ENCODE measurements around the gene KCNK3.

Gene KCNK3

DNA sequence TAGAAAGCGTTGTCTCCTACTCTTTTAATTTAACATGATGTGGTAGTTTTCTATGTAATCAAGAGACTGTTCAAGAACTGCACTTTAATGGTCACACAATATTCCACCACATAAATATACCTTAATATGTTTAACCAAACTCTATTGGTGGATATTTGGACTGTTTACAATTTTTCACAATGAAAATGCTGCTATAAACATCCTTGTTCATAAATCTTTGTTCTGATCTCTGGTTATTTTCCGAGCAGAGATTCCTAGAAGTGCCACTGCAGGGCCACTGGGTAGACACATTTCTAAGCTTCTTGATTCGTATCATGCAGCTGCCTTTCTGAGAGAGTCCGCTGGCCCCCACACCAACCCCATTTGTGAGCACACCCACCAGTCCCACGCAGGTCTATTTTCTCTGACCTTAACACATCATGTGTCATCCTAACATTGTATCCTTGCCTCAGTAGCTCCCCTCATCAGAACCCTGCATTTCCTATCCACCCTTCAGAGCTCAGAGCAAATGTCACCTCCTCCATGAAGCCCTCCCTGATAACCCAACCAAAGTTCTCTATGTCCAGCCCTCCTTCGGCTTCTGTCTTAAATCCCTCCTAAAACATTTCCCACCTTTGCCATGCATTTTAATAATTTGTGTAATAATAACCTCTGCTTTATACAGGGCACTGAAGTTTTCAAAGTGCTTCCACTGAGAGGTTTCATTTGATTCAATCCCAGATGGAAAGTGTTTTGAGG is 26.6 kb downstream of the KCNK3 start:
- no peak overlapping the region for H3K27ac Mint-ChIP-seq
- H3K4me1 Mint-ChIP-seq: no peaks in the 10 kb centered on the region
- H3K36me3 Mint-ChIP-seq: no peaks in the 10 kb centered on the region
- no peak for ATAC-seq (ENCODE audit: low read depth)
- peaks cover 6% of the 10 kb centered on the region for H3K27me3 Mint-ChIP-seq
- H3K4me3 Mint-ChIP-seq: no peak overlapping the region
- no peak for DNase-seq (ENCODE audit: low spot score in 2 of 2)
- no peaks in the 10 kb centered on the region for H3K9me3 Mint-ChIP-seq

DNA sequence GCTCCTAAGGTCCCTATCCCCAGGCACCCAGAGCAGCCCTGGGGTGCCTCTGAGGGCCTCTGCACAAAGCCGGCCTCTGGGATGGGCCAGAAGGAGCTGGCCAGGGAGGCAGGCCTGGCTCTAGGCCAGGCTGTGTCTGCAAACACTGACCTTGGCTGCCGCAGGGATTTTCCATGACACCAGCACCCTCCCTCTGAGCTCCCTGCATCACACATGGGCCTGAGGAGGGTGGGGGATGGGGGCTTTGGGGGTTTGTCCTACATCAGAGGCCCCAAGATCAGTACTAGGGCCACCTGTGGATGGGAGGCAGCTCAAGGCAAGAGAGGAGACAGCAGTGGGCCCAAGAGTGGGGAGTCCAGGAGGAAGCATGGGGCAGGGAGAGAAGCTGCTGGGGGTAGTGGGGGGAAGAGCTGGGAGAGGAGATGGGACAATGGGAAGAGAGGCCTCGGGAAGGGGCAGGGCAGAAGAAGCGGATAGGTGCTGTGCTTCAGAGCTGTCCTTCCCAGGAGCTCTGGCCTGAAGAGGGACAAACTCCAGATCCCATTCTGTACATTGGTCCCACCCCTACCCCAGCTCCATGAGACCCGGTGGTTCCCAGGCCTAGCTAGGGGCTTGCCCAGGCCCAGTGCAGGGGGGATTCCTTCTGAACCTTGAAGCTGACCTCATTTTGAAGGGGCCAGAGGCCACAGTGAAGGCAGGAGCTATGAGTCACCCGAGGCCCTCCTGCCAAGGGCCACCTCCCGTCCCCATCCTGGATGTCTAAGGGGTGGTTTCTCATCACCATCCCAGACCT is 28.0 kb downstream of the KCNK3 start:
- no peak overlapping the region for H3K27ac Mint-ChIP-seq
- peaks cover 8% of the 10 kb centered on the region for H3K27me3 Mint-ChIP-seq
- no peak for DNase-seq (ENCODE audit: low spot score in 2 of 2)
- no peak for ATAC-seq (ENCODE audit: low read depth)
- no peak overlapping the region for H3K4me3 Mint-ChIP-seq
- no peaks in the 10 kb centered on the region for H3K9me3 Mint-ChIP-seq
- H3K36me3 Mint-ChIP-seq: no peaks in the 10 kb centered on the region
- no peaks in the 10 kb centered on the region for H3K4me1 Mint-ChIP-seq

DNA sequence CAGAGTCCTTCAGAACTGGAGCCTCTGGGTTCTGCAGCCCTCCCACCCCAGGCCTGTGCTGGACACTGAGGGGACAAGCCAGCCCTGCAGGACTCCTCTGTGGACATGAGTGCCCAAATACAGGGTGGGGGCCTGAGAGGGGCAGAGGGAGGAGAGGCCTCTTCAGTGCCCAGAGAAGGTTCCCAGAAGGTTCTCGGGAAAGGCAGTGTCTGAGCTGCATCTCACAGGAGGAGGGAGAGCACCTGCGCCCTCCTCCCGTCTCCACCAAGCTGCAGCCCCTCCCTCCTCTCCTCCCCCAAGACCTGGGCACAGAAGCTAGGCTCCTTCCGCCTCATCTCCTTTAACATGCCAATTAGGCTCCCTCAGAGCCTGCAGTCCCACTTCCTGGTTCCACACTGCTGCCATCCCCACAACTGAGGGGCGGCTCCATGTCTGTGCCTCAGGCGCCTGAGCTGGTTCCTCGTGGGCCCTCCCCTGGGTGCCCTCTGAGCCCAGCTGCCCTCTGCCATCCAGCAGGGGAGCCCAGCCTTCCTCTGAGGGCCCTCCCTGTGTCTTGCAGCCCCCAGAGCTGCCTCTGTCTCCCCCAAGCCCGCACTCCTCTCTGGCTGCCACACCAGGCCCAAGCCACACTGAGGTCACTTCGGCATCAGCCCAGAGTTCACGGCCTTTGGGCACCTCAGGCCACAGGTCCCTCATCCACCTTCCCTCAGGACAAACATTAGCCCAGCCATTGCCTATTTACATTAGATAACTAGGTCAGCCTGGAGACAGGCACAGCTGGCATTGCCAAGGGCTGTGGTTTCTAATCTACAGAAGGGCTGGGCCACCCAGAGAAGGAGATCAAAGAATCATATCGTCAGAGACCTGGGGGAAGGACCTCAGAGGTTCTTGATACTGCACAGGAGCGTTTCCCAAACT is 28.9 kb downstream of the KCNK3 start:
- Mint-ChIP-seq H3K4me1 (no peaks in the 10 kb centered on the region), H3K27ac (no peak overlapping the region)

DNA sequence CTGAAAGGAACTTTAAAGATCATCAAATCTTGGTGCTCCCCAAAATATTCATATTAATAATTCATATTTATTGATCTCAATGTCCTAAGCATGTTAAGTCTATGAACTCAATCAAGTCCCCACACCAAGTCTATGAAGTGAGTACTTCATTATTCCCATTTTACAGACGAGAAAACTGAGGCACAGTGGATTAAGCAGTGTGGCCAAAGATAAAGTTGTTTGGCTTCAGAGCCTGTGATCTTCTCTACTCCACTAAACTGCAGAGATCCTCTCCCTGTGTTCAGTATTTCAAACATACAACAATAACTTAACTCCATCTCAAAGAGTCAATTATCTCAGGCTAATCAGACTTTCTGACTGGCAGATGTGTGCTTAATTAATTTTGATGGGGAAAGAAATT is 29.8 kb downstream of the KCNK3 start:
- Mint-ChIP-seq H3K4me1 (no peaks in the 10 kb centered on the region), H3K4me3 (no peak overlapping the region), H3K27me3 (peaks cover 16% of the 10 kb centered on the region), H3K36me3 (no peaks in the 10 kb centered on the region), H3K9me3 (no peaks in the 10 kb centered on the region), H3K27ac (no peak overlapping the region)
- ATAC-seq (ENCODE audit: low read depth) (no peak), DNase-seq (ENCODE audit: low spot score in 2 of 2) (no peak)

More for the DNA sequence above, 28.9 kb downstream of the KCNK3 start:
- H3K4me3 Mint-ChIP-seq: no peak overlapping the region
- no peaks in the 10 kb centered on the region for H3K9me3 Mint-ChIP-seq
- DNase-seq (ENCODE audit: low spot score in 2 of 2) (no peak), ATAC-seq (ENCODE audit: low read depth) (no peak)
- no peaks in the 10 kb centered on the region for H3K36me3 Mint-ChIP-seq
- H3K27me3 Mint-ChIP-seq: peaks cover 13% of the 10 kb centered on the region

DNA sequence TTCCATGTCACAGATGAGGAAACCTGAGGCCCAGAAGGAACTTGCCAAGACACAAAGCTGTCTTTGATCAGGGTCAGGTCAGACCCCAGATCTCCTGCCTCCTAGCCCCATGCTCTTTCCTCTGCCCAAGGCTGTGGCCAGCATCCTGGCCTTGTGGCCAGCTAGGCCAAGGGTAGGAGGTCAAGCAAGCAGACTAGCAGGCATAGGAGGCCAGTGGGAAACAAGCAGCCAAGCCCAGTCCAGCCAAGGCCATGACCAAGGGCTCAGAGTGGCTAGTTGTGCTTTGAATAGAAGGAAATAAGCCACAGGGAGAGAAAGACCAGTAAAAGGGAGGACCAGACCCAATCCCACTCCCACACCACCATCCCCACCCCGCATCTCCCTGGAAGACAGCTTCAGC is 30.4 kb downstream of the KCNK3 start:
- H3K27ac Mint-ChIP-seq: no peak overlapping the region
- peaks cover 16% of the 10 kb centered on the region for H3K27me3 Mint-ChIP-seq
- no peak overlapping the region for H3K4me3 Mint-ChIP-seq
- DNase-seq (ENCODE audit: low spot score in 2 of 2) (no peak), ATAC-seq (ENCODE audit: low read depth) (no peak)
- no peaks in the 10 kb centered on the region for H3K9me3 Mint-ChIP-seq
- H3K36me3 Mint-ChIP-seq: no peaks in the 10 kb centered on the region
- no peaks in the 10 kb centered on the region for H3K4me1 Mint-ChIP-seq

DNA sequence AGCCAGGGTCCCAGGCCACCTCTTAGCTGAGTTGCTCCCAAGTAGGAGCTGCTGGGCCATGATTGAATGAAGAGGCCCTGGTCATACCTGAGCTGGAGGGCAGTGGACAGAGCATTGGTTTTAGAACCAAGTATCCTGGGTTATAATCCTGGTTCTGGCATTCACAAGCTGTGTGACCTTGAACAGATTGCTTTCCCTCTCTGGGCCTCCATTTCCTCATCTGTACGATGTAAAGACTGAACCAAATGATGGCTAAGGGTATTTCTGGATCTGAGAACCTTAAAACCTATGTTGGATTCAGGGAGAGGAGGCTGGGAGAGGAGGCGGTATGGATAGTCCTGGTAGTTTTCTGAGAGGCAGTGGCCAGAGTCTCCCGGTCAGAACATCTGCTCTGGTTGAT is 31.0 kb downstream of the KCNK3 start:
- H3K27ac Mint-ChIP-seq: no peak overlapping the region
- H3K4me1 Mint-ChIP-seq: no peaks in the 10 kb centered on the region
- no peaks in the 10 kb centered on the region for H3K36me3 Mint-ChIP-seq
- H3K27me3 Mint-ChIP-seq: peaks cover 13% of the 10 kb centered on the region
- no peak overlapping the region for H3K4me3 Mint-ChIP-seq
- H3K9me3 Mint-ChIP-seq: no peaks in the 10 kb centered on the region
- ATAC-seq (ENCODE audit: low read depth) (no peak), DNase-seq (ENCODE audit: low spot score in 2 of 2) (no peak)

DNA sequence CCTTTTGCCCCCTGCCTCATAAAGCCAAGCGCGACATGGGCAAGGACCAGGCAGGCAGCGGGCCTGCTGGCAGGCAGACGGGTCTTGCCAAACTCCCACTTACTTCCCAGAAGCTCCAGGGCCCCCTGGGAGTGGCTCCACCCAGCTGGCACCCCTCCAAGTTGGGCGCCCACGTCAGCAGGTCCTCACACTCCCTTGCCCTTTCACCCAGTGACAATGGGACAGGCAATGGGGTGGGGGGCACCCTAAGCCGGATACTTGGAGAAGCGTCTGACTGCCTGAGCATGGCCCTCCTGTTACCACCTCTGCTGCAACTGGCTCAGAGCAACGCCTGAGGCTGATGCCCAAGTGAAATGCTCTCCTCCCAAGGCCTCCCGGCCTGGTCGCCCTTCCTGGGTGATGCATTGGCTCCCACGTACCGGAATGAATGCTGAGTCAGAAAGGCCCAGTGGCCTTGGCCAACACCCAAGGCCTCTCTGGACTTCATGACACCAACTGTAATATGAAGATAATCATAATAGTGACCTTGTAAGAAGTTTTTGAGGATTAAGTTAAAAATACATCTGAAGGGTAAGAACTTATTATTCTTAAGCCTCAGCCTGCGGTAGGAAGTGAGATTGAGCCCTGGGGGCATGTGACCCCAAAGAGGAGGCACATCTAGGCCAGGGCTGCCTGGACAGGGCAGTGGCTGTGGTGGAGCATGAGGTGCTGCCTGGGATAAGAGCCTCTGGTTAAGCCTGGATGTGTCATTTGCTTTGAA is 31.6 kb downstream of the KCNK3 start:
- no peaks in the 10 kb centered on the region for H3K9me3 Mint-ChIP-seq
- H3K27me3 Mint-ChIP-seq: peaks cover 15% of the 10 kb centered on the region
- H3K4me1 Mint-ChIP-seq: no peaks in the 10 kb centered on the region
- no peak overlapping the region for H3K4me3 Mint-ChIP-seq
- H3K27ac Mint-ChIP-seq: no peak overlapping the region
- no peaks in the 10 kb centered on the region for H3K36me3 Mint-ChIP-seq
- no peak for ATAC-seq (ENCODE audit: low read depth)
- no peak for DNase-seq (ENCODE audit: low spot score in 2 of 2)

DNA sequence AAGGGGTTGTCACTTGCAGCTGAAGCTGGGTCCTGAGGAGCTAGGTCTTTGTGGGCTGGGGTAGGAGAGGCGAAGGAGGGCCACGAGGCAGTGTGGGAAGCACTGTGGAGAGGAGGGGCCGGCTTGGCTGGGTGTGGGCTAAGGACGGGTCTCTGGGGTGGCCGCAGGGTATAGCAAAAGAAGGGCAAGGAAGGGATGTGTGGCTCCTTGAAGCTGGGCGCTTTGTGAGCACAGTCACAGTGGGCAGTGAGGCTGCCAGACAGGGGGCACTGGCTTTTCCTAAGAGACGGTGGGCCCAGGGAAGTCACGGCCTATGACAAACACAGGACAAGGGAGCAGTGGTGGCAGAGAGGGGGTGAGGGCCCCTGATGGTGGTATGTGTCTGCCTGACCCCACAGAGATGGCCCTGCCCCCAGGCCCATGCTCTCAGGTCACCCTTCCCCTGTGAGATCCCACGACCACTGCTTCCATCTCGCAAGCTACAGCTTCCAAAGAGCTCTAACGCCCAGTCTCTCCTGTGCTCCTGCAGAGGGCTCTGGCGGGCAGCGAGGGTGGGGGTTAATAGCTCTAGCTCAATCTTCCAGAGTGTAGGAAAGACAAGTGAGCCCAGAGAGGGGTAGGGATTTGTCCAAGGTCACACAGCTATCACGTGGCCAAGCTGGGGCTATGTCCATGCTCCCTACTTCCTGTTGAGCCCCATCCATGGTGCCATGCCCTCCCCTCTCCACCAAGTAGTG is 32.4 kb downstream of the KCNK3 start:
- Mint-ChIP-seq H3K36me3 (no peaks in the 10 kb centered on the region), H3K27ac (no peak overlapping the region), H3K4me3 (no peak overlapping the region), H3K27me3 (peaks cover 15% of the 10 kb centered on the region), H3K9me3 (no peaks in the 10 kb centered on the region), H3K4me1 (no peaks in the 10 kb centered on the region)
- no peak for ATAC-seq (ENCODE audit: low read depth)
- DNase-seq (ENCODE audit: low spot score in 2 of 2): no peak

DNA sequence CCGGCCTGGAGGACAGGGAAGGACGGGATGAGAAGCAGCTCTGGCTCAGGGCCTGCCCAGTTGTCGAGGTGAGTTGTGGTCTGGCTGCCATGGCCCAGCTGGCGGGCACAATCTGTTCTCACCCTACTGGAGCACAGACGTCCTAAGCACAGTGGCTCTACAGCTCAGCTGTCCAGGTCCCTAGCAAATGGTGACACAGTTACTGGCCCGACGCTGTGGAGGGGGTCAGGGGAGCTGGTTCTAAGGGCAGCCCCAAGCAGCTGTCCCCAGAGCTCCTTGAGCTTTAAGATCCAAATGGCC is 32.9 kb downstream of the KCNK3 start:
- Mint-ChIP-seq H3K4me3 (no peak overlapping the region), H3K9me3 (no peaks in the 10 kb centered on the region), H3K27ac (no peak overlapping the region), H3K27me3 (peaks cover 14% of the 10 kb centered on the region), H3K4me1 (no peaks in the 10 kb centered on the region), H3K36me3 (no peaks in the 10 kb centered on the region)
- ATAC-seq (ENCODE audit: low read depth): no peak
- no peak for DNase-seq (ENCODE audit: low spot score in 2 of 2)

DNA sequence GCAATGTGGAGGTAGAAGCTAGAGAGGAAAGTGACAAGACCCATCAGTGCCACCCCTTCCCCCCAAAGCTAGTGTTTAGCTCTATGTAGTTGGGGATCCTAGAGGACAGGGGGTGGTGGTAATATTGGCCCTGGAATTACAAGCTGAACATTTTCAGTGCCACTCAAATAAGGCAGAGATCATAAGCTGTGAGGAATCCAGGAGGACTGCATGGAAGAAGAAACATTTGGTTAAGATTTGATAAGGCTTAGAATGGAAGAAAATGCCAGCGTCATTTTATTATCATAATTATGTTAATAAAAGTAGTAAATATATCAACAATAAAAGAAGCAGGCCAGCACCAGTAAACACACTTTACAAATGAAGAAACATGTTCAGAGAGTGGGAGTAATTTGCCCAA is 33.7 kb downstream of the KCNK3 start:
- H3K36me3 Mint-ChIP-seq: no peaks in the 10 kb centered on the region
- no peaks in the 10 kb centered on the region for H3K4me1 Mint-ChIP-seq
- ATAC-seq (ENCODE audit: low read depth) (no peak), DNase-seq (ENCODE audit: low spot score in 2 of 2) (no peak)
- no peak overlapping the region for H3K4me3 Mint-ChIP-seq
- no peak overlapping the region for H3K27ac Mint-ChIP-seq
- peaks cover 14% of the 10 kb centered on the region for H3K27me3 Mint-ChIP-seq
- no peaks in the 10 kb centered on the region for H3K9me3 Mint-ChIP-seq

DNA sequence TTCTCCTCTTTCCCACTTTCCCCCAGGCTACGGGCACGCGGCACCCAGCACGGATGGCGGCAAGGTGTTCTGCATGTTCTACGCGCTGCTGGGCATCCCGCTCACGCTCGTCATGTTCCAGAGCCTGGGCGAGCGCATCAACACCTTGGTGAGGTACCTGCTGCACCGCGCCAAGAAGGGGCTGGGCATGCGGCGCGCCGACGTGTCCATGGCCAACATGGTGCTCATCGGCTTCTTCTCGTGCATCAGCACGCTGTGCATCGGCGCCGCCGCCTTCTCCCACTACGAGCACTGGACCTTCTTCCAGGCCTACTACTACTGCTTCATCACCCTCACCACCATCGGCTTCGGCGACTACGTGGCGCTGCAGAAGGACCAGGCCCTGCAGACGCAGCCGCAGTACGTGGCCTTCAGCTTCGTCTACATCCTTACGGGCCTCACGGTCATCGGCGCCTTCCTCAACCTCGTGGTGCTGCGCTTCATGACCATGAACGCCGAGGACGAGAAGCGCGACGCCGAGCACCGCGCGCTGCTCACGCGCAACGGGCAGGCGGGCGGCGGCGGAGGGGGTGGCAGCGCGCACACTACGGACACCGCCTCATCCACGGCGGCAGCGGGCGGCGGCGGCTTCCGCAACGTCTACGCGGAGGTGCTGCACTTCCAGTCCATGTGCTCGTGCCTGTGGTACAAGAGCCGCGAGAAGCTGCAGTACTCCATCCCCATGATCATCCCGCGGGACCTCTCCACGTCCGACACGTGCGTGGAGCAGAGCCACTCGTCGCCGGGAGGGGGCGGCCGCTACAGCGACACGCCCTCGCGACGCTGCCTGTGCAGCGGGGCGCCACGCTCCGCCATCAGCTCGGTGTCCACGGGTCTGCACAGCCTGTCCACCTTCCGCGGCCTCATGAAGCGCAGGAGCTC is 35.4 kb downstream of the KCNK3 start:
- no peak for ATAC-seq (ENCODE audit: low read depth)
- no peaks in the 10 kb centered on the region for H3K4me1 Mint-ChIP-seq
- peaks cover 13% of the 10 kb centered on the region for H3K27me3 Mint-ChIP-seq
- no peak for DNase-seq (ENCODE audit: low spot score in 2 of 2)
- H3K4me3 Mint-ChIP-seq: no peak overlapping the region
- no peak overlapping the region for H3K27ac Mint-ChIP-seq
- no peaks in the 10 kb centered on the region for H3K9me3 Mint-ChIP-seq
- H3K36me3 Mint-ChIP-seq: no peaks in the 10 kb centered on the region

DNA sequence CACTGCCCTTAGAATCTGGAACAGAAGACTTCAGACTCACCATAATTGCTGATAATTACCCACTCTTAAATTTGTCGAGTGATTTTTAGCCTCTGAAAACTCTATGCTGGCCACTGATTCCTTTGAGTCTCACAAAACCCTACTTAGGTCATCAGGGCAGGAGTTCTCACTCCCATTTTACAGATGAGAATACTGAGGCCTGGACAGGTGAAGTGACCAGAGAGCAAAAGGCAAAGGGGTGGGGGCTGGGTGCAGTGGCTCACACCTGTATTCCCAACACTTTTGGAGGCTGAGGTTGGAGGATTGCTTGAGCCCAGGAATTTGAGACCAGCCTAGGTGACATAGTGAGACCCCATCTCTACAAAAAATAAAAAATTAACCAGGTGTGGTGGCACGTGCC is 36.8 kb downstream of the KCNK3 start:
- H3K36me3 Mint-ChIP-seq: no peaks in the 10 kb centered on the region
- no peaks in the 10 kb centered on the region for H3K9me3 Mint-ChIP-seq
- ATAC-seq (ENCODE audit: low read depth) (no peak), DNase-seq (ENCODE audit: low spot score in 2 of 2) (no peak)
- no peak overlapping the region for H3K4me3 Mint-ChIP-seq
- no peaks in the 10 kb centered on the region for H3K4me1 Mint-ChIP-seq
- peaks cover 15% of the 10 kb centered on the region for H3K27me3 Mint-ChIP-seq
- H3K27ac Mint-ChIP-seq: no peak overlapping the region
